ENCODE measurements around the gene OR9Q2. TPM values are rescaled to one million over a fixed set of nuclear protein-coding genes. Genes with fewer than 3 reads are reported as not detected.
"Not testable (repeated sequence)": the region's sequence is repeated elsewhere in the genome, so short reads cannot be mapped to it uniquely, and the experiment has no call there.

OR9Q2 gene, protein sequence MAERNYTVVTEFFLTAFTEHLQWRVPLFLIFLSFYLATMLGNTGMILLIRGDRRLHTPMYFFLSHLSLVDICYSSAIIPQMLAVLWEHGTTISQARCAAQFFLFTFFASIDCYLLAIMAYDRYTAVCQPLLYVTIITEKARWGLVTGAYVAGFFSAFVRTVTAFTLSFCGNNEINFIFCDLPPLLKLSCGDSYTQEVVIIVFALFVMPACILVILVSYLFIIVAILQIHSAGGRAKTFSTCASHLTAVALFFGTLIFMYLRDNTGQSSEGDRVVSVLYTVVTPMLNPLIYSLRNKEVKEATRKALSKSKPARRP
- not detected in 2 replicates for total RNA-seq (2014; rRNA removed; shearing (Covaris generic))
- polyA plus RNA-seq (2015; cell fraction: cytosol; rRNA removed): not detected in 2 replicates
- polyA plus RNA-seq (2015; cell fraction: nucleus; rRNA removed): not detected in 2 replicates

DNA sequence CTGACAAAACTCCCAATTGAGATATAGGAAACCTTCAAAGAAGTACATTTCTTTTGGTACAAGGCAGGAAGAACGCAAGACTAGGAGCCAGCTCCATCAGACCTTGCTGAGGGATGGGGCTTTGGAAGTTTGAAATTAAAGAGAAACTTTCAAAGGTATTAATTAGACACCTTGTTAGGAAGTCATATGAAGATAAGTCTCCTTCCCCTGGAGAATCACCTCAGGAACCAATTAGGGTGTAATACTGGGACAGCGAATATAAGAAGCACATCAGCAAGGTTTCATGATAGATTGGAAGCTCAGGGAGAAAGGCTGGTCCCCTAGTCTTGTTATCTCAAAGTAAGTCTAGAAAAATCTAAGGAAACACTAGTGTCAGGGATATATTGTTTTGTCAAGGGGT is at the start of gene OR9Q2:
OR9Q2 (plus strand) TSS at position 301 of the 400 bp plus-strand sequence. CDS start 1,421 bp downstream, outside the sequence.
- DNase-seq (ENCODE audit: low read depth): no peak

DNA sequence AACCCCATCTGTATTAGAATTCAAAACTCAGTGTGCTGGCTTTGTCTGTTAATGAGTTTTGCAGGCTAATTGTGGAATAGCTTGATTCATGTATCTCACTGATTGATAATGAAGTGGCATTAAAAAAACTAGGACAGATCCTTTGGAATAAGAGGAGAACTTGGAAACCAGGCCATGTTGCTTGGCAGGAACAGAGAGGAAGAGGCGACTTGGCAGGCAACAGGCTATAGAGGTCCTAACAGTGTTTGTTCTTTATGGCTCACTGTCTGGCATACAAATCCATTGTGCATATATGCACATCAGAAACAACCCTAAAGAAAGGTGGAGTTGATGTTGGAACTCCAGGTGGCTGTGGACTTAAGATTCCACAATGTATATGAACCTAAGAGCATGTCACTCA is 46.1 kb upstream of the OR9Q2 start:
- no peak for DNase-seq (ENCODE audit: low read depth)

DNA sequence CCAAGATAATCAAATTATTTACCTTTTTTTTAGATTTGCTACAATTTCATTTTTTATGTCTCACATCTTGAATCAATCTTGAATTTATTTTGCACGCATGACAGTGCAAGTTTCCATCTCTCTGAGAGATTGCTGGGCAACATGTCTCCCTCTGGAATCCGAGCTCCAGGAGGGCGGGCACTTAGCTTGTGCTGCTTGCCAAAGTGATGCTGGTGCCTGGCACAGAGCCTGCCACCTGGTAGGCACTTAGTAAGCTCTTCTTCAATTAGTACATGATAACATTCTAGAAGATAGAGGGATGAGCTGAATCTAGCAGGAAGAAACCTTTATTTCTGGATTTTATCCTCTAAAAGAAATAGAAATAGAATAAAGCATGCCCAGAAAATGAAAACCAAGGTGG is 36.1 kb upstream of the OR9Q2 start:
- no peak for DNase-seq (ENCODE audit: low read depth)

DNA sequence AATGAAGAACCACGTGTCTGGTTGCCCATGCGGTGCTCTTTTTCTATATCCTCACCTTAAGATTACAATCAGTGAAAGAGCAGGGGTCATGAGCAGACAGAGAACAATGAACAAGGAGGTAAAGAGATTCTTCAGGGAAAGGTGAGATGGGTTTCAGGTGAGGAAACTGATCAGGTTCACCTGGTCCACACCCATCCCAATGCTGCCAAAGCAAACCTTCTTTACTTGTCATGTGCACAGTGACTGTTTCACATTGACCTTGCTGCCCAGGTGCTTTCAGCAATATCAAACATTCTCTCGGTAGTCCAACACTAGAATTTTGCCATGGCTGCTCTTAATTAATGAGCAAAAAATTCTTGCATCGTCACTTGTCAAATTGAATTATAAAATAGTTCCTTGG is 24.5 kb upstream of the OR9Q2 start:
- no peak for DNase-seq (ENCODE audit: low read depth)

DNA sequence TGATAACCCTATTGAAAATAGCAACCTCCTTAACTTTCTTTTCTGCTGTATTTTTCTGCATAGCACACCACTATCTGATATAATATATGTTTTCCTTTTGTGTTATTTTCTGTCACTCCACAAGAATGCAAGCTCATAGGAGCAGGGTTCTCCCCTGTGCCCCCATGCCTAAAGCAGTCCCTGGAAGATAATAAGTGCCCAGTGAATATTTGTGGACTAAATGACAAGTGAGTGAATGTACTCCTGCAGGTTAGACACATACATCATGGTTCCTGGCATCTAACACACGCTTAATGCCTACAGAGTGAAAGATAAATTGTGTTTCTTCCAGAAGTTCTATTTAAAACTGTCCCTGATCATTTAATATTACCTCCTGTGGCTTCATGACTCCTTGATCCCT is 23.9 kb upstream of the OR9Q2 start:
- DNase-seq (ENCODE audit: low read depth): no peak

DNA sequence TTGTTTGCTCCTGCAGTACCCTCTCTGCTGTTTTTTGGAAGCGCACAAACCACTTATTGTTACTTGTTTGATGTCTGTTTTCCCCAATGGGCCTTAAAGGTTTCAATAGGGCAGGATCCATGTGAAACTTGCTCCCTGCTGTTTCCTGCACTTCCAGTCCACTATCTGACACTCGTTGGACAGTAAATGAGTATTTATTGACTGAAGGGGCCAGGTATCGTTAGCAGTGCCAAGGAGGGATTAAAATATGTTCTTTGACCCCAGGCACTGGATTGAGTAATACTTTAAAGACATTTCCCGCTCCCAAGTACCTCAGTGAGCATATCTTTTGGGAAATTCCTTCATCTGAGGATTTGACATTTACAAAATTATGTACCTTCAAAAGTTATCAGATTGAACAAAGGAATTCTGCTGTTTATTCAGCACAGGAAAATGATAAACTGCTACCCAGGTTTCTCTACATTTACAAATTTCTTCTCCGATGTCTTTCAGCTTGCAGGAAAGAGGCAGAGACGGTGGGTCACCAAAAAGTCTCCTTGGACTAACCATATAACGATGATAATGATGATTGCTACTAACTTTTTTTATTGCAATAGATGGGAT is 23.3 kb upstream of the OR9Q2 start:
- DNase-seq (ENCODE audit: low read depth): no peak

DNA sequence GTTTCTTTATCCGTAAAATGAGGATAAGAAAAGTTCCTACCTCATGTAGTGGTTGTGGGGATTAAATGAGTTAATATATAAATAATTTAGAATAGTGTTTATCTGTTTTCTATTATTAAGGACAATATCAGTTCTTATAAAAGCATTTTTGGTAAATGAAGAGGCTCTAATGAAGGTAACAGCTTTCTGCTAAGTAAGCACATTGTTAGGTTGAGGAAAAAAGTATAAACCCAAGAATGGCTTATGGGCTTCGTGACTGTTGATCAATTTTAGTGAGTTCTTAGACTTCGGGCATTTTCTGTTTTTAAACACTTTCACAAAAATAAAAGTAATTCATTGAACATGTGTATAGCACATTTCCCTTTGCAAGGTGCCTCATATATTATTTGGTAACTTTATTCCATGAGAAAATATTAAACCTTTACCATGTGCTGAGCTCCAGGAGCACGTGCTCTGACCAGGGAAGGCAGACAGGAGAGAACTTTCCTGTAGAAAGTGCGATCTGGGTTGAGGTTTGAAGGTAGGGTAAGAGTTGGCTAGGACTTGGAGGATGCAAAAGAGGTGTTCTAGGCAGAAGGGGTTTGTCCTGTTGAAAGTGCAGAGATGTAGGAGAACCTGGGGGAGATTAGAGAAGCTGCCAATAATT is 11.3 kb upstream of the OR9Q2 start:
- no peak for DNase-seq (ENCODE audit: low read depth)

DNA sequence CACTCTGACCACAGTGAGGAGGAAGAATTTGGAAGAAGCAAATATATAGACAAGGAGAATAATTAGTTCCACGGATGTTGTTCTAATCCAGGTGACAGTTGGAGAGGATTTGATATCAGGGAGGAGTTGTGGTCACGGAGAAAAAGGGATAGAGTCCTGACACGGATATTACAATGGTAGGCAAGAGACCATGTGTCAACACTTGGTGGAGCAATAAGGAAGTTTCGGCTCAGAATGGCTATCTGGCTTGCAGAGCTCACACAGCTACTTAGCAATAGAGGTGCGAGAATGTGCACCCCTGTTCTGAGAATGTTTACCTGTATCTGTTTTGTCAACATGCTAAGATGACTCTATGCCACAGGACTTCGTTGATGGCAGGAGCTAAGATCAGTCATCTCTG is 10.4 kb upstream of the OR9Q2 start:
- DNase-seq (ENCODE audit: low read depth): no peak

DNA sequence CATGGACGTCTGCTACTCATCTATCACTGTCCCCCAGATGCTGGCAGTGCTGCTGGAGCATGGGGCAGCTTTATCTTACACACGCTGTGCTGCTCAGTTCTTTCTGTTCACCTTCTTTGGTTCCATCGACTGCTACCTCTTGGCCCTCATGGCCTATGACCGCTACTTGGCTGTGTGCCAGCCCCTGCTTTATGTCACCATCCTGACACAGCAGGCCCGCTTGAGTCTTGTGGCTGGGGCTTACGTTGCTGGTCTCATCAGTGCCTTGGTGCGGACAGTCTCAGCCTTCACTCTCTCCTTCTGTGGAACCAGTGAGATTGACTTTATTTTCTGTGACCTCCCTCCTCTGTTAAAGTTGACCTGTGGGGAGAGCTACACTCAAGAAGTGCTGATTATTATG is 9.2 kb upstream of the OR9Q2 start:
- DNase-seq (ENCODE audit: low read depth): no peak

DNA sequence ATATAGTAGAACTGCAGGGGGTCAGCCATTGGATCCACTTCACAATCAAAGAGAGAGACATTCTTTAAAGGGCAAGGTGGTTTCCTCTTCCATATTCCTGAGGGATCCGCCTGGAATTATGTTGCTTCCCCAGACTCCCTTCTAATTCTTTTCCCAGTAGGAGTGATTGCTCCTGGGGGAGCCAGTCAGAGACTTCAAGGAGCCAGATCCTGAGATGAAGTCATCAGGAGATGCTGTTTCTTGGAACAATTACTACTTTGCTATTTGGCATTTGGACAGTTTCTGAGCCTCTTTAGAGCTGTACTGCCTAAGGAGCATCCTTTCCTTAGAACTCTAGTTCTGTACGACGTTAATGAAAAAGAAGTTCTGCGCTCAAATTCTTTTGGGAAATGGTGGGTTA is 1.9 kb upstream of the OR9Q2 start:
- DNase-seq (ENCODE audit: low read depth): no peak

DNA sequence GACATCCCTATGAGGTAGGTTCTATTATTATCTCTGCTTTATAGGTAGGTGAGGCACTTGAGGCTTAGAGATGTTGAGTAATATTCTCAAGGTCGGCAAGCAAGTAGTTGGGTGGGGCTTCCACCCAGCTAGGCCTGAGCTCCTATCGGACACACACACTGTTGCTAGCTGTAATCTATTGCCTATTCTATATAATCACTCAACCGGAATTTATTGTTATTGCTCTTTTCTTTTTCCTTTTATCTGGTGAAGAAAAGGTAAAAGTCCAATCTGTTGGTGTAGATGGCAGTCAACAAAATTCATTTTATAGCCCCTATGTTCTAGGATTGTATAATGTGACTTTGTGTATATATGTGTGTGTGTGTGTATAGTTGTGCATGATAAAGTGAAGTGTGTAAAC is 3.4 kb downstream of the OR9Q2 start:
- no peak for DNase-seq (ENCODE audit: low read depth)

DNA sequence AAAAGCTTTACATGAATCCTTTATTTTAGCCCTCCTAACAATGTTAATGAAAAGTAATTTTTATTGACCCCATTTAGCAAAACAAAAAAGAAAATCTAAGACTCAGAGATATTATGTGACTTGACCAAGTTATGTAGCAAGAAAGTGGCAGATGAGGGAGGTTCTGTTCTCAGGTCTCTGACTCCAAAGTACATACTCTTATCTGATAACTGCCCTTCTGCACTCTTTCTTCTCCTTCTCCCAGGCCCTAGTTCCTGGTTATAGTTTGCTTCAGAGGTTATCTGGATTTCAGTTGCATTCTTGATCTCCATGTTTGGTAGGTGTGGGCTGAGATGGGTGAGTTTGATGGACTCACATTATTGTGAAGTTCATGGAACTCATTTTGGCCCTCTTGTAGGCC is 4.5 kb downstream of the OR9Q2 start:
- no peak for DNase-seq (ENCODE audit: low read depth)

DNA sequence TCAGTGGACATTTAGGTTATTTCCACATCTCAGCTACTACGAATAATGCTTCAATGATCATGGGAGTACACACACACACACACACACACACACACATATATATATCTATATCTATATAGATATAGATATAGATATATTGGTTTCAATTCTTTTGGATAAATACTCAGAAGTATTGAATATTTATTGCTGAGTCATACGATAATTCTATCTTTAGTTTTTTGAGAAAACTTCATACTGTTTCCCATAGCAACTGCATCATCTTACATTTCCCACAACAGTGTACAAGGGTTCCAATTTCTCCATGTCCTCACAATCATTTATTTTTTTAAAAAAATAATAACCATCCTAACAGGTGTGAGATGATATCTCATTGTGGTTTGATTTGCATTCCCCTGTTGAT is 7.1 kb downstream of the OR9Q2 start:
- no peak for DNase-seq (ENCODE audit: low read depth)

DNA sequence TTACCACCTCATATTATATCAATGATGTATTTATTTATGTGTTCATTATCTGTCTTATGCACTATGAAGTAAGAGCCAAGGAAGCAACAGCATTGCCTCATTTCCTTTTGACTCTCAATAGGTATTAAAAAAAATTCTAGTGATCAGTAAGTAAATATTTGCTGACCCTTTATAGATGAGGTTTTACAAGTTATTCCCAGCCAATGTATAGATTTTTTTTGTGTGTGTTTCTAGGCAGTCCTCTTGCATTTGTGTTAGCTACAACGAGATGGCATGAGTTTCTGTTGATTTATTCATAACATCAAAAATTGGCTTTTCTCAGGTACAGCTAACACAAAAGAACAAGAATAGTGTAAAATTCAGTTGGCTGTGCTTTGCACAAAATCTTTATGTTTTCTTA is 10.4 kb downstream of the OR9Q2 start:
- DNase-seq (ENCODE audit: low read depth): no peak

DNA sequence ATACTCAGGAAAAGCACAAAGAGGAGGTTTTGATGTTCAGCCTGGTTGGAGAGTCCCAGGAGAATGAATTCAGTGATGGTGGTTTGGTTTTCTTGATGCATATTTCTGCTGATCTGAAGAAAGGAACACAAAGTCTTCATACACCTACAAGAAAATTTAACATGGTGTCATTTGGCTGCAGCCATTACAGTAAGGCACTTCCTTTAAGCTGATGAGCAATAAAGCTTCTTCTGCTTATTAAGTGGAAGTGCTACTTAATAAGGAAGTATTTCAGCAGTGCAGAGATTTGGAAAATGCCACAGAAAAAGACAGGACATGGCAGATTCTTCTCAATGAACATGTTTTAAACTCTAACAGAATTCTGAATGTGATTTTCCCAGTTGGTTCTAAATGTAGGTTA is 15.2 kb downstream of the OR9Q2 start, which contains the start of gene OR1S2:
OR1S2 (minus strand) TSS at position 101 of the 400 bp plus-strand sequence; CDS start at position 101, 0 bp downstream.
- no peak for DNase-seq (ENCODE audit: low read depth)

DNA sequence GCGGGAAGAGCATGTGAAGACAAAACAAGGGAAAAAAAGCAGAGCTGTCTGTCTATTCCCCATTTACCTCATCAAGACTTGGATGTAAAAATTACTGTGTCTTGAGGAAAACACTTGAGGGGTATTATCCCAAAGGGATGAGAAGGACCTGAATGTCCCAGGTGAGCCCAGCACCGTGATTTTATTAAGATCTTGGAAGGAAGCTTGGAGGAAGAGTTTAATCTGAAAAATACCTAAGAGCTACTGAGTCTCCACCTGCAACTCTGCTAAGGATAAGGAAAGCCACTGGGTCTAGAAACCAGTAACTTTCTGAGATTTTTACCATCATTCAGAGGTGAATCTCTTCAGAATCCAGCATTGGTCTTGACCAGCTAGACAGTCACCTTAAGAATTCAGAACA is 23.6 kb downstream of the OR9Q2 start, which contains the start of gene OR1S1:
OR1S1 (plus strand) TSS at position 301 of the 400 bp plus-strand sequence.
- DNase-seq (ENCODE audit: low read depth): not testable (repeated sequence)

DNA sequence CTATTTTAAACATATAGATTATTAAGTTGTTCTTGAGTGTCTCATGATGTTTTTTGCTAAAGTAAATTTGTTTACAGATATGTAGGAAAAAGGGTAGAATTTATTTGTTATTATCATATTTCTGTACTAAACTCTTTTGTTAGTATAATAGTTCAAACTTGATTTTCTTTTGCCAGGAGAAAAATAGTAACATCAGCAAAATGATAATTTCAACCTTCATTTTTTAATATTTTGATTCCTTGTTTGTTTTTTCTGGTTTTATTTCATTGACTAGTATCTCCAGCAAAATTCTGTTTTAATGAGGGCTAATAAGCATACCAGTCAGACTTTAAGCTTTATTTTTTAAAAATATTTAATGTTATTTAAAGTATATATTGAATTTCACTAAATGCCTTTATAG is 27.6 kb downstream of the OR9Q2 start:
- no peak for DNase-seq (ENCODE audit: low read depth)

DNA sequence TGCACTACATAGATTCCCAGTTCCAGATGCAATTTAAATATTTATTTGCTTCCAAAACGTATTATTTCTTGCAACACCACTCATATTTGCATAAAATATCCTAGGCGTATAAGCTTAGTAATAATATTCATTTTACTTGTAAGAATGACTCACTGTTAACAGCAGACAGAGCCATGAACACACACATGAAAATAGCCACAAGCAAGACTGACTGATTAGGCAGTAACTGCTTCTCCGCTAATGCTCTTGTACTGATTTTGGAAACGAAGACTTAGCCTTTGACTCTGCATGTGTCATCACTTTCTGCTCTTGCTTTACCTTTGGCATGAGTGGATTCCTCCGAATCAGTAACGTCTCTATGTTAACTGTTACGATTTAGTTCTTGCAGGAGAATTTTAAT is 33.9 kb downstream of the OR9Q2 start:
- DNase-seq (ENCODE audit: low read depth): no peak

DNA sequence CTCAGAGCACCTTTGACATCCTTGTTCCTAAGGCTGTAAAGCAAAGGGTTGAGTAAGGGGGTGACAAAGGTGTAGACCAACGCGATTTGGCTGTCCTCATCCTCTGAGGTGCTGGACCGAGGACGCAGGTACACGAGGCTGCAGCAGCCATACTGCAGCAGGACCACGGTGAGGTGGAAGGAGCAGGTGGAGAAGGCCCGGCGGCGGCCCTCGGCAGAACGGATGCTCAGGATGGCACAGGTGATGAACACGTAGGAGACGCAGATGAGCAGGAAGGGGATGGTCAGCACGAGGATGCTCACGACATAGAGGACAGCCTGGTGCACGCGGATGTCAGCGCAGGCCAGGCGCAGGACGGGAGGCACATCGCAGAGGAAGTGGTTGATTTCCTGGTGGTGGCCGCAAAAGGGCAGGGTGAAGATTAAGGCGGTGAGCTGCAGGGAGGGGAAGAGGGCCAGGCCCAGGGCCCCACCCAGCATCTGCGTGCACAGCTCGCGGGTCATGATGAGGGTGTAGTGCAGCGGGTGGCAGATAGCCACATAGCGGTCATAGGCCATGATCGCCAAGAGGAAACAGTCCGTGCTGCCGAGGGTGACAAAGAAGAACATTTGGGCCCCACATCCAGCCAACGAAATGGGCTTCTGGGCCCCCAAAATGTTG is 39.2 kb downstream of the OR9Q2 start:
- DNase-seq (ENCODE audit: low read depth): no peak

All from HT1080 (cell line).